Measurements from ENCODE around the gene SLC35E1.

GRCh38 chr19:16579381-16579780 is 7.2 kb upstream of the SLC35E1 start:
- TF ChIP-seq CTCF (IDR thresholded peaks at IDR 0.05) (no peak), POLR2A (IDR thresholded peaks at IDR 0.05) (no peak)
